Stimulated activated CD4-positive, alpha-beta T cell treated with anti-CD3 and anti-CD28 coated beads, TNF-alpha, amount 100 ng/mL, for 1 hour (primary cell): ENCODE measurements around the gene XYLT1.
"Not testable (repeated sequence)": the region's sequence is repeated elsewhere in the genome, so short reads cannot be mapped to it uniquely, and the experiment has no call there.

Source experiments
- DNase-seq, 3 donors: peaks; one replicate each; pipeline ENCODE4 v3.0.0-alpha.2; 2020; ENCODE audit warnings: low read depth in 3 of 3, low spot score in 1 of 3

XYLT1 gene

DNA sequence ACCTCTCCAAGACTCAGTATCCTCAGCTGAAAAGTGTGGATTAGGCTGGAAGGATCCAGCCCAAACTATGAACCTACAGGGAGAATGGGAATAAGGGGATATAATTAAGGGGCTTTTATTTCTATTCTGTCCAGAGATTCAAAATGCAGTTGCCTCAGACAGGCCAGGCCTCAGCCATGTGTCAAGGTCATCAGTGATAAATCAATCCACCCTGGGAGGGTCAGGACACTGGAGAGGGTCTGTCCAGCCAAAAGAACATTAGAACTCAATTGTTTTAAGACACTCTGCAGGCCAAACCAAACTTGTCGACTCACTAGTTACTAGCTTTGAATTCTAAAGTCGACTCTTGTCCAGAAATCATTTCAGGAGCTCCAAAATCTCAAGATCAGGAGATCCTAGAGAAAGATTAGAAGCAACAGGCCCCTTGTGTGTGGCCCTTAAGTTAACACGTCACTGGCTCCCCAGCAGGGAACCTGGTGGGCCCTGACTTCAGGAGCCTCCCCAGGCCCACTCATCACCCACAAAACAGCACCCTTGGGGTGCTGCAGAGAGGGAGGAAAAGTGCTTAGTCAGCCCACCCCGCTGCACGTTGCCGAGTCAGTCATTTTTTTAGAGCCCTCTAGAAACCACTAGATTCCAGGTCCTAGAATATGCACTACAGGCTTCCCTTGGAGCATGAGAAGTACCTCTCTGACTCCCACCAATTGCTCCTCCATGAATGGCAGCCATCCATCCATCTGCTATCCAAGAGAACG is 156.8 kb downstream of the XYLT1 start:
- no peak for DNase-seq

DNA sequence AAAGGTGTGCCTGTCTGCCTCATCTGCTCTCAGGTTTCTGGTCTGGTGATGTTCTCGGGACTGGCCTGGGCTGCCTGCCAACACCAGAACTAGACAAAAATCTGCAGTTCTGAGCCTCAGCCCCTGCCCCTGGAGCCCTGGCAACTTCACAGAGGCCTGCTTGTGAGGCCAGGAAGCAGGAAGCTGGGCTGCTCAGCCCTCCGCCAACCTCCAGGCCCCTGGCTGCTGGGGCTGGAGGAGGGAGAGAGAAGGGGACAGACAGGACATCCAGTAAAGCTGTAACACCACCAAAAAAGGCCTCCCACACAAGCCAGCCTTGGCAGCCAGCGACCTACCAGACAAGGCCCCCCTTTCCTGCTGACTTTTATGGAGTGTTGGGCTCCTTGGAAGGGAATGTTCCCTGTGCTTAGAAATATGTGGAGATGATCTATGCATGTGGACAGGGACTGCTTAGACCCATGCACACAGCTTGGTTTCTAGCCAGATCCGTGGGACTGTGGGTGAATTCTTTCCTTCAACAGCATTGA is 157.6 kb downstream of the XYLT1 start:
- no peak for DNase-seq

DNA sequence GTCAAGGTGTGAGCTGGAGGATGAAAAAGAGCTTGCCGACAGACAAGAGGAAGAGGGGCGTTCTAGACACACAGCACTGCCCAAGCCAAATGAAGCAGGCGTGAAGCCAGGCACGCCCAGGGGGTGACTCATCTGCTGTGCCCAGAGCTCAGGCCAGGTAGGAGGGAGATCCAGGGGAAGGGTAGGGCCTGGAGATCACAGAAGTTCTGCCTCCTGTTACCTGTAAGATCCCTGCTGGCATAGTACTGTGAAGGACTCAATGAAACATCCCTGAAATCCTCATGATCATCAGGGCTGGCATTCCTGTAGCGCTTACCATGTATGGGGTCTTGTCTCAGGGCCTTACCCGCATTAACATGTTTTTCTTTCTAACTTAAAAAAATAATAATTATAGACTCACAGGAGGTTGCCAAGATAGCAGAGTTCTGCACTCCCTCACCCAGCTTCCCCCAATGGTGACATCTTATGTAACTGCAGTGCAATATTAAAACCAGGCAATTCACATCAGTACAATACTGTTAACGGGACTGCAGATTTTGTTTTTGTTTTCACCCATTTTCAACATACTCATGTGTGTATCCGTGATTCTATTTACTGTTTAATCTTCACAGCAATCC is 158.6 kb downstream of the XYLT1 start:
- DNase-seq = no peak

DNA sequence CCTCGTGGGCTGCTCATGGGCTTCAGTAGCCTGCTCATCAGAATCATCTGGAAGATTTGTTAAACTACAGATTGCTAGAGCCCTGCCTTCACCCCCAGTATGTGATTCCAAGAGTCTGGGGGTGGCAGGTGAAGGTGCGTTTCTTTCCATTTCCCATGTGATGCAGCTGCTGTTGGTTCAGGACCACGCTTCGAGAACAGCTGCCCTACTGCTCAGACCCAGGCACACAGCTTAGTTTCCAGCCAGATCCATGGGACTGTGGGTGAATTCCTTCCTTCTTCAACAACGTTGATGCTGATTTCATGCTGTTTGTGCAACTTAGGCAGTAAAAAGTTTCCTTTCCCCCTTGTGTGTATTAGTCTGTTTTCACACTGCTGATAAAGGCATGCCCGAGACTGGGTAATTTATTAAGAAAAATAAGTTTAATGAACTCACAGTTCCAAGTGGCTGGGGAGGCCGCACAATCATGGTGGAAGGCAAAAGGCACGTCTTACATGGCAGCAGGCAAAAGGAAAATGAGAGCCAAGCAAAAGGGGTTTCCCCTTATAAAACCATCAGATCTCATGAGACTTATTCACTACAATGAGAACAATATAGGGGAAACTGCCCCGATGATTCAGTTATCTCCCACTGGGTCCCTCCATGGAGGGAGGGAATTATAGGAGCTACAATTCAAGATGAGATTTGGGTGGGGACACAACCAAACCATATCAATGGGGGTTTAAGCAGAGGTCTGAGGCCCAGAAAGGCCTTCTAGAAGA is 159.2 kb downstream of the XYLT1 start:
- DNase-seq = no peak

DNA sequence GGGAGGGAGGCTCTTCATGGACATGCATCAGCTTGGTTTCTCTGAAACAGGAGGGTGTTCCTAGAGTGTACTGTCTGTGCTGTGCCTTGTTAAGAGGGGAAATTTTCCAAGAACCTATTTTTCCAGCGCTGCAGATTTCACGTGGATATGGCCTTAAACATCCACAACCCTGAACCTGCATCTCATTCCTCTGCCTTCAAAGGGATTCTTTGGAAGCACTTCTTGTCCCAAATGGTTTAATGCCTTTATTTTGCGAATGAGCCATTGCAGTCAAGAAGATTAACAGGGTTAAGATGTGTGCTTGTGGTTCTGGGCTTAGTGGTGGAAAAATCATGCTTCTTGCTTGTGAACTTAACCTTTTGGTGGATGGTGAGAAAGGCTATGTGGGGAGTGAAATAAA is 161.2 kb downstream of the XYLT1 start:
- no peak for DNase-seq

DNA sequence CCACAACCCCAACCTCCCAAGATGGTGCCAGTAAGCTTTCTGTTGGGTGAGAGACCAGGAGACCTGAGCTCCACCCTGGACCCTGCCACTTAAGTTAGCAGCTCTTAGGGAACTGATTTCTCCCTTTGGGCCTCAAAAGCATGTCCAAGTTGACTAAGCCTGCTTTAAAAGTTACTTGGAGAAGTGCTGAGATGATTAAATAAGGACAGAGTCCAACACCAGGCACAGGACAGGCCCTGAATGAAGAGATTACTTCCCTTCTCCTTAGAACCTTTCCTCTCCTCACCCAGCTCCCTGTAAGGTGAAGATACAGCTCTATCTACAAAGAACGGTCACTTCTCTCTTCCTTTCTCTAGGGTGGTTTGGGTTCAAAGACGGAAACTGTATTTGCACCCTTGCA is 162.6 kb downstream of the XYLT1 start:
- no peak for DNase-seq

DNA sequence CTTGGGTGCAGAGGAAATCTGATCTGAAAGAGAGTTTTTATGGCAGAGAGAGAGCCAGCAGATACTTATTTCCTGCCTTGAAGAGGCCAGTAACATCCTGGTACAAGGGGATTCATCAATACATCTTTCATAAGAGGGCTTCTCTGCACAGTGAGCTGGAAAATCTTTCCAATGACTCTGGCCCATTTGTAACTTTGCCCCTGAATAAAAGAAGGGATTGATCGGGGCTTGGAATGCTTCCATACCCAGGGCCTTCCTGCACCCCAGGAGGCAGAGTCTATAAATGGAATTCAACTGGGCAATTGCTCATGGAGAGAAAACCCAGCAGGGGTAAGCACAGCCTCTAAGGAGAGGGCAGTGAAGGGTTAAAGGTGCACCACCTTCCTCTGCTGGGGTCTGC is 163.3 kb downstream of the XYLT1 start:
- DNase-seq = no peak

DNA sequence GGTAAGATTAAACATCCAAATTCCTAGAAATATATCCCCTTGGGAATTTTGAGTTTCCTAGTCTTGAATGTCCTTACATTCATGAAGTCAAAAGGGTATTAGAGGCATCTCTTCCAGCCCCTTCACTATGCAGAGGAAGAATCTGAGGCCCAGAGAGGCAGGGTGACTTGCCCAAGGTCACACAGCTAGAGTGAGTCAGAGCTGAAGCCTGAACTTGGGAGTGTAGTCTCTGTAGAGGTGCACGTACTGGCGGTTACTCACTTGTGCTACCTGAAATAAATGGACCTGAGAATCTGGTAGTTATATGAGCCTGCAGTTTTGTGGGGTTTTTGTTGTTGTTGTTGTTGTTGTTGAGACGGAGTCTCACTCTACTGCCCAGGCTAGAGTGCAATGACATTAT is 164.0 kb downstream of the XYLT1 start:
- DNase-seq = no peak

DNA sequence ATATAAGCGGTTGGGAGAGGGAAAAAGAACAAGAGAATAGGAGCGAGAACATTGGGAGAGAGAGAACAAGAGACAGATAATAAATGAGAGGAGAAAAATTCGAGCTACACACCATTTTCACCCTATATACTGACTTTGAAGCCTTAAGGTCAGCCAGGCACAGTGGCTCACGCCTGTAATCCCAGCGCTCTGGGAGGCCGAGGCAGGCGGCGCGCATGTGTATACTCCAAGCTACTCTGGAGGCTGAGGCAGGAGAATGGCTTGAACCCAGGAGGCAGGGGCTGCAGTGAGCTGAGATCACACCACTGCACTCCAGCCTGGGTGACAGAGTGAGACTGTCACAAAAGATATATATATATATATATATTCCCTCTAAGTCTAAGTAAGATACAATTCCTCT is 164.5 kb downstream of the XYLT1 start:
- not testable (repeated sequence) for DNase-seq

DNA sequence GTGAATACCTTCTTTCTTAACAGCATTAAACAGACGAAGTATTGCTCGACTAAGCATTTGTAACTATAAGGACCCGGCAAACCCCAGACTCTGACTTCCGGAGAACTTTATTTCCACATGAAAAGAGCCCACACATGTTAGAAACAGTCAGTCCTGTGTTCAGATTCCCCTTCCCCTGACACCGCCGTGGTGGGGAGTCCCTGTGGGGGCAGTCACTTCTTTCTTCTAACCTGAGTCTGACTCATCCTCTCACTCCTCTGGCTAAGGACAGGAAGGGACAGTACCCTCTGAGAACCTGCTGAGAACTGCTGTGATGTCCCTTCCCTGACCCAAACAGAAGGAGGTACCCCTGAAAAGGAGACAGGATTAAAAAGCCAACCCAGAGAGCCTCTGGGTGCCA is 165.1 kb downstream of the XYLT1 start:
- DNase-seq = peak in 1 of 3 donors; percentile 15

DNA sequence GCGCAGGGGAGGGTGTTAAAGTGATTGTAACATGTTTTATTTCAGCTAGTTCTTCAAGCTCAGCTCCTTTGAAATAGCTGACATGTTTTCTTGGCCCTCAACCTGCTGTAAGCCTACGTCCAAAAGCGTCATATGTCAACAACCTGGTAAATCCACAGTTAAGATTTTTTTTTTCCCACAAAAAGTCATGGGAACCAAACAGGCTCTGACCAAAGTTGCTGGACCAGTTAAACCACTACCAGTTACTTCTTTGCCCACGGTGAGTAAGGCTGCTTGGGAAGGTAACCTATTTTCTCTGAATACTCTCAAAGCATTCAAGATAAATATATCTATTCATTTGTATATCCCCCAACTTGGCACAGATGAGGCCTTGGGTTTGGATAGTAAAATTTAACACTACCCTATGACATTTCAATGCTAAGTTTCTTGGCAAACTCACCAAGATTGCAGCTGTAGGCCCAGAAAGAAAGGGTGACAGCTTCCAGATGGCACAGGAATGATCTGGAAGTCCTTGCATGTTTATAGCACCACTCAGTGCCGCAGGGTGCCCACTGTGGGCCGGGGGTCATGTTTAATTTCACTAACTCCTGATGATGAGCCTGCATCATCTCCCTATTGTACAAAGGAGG is 166.2 kb downstream of the XYLT1 start:
- DNase-seq = no peak

DNA sequence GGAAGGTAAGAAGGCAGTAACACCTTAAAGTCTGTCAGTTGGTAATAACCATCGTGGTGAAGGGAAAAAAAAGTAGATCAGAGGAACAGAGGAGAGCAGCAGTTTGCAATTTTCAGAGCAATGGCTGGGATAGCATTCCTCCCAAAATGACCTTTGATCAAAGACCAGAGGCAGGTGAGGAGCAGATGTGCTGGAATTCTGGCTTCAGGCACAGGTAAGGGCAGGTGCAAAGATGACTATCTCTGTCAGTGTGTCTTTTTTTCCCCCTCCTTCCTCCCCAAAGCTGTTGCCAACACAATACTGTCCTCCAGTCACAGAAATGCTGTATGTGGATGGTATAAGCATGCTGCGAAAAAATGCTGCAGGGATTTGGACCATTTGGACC is 166.7 kb downstream of the XYLT1 start:
- DNase-seq = no peak

DNA sequence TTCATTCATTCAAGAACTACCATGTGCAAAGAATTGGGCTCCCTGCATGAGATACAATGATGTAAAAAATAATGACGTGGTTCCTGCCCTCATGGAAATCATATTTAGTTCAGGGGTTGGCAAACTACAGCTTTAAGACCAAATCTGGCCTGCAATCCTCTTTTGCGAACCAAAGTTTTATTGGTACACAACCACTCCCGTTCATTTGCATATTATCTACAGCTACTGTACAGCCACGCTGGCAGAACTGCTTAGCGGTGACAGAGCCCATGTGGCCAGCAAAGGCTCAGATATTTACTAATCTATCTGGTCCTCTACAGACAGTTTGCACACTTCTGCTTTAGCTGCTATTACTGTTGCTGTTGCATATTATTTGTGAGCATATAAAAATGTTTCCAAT is 167.7 kb downstream of the XYLT1 start:
- no peak for DNase-seq

DNA sequence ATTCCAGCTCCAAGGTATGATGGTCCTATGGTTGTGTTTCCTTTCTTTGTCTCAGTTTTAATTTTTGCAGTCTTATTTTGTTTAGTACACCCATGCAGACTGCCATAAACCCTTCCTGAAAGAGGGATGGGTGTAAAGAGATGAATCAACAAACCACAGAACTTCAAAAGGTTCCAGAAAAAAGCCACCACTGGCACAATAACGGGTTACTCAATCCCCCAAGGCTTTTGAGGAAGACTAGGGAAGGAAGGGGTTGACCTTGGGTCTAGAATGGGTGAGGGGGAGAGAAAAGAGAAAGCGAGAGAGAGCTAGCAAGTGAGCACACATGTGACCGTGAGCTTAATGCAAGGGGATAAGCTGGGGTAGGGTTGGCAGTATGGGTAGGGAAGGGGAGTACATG is 168.1 kb downstream of the XYLT1 start:
- no peak for DNase-seq

DNA sequence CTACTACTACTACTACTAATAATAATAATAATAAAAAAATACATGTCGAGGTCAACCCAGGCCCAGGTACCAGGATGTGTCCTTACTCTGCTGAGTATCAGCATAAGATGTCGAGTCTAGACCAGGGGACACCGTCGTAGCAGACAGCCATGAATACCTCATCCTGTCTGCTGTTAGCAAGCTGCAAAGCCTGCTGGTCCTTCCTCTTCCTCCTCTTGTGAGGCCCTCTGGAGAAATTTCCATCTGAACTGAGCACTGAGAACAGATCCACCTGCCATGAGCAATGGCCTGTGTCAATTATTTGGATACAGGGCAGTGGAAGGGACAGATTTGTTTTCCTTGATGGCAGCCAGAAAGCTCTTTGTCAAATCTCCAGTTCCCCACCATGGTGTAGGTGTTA is 168.5 kb downstream of the XYLT1 start:
- no peak for DNase-seq

DNA sequence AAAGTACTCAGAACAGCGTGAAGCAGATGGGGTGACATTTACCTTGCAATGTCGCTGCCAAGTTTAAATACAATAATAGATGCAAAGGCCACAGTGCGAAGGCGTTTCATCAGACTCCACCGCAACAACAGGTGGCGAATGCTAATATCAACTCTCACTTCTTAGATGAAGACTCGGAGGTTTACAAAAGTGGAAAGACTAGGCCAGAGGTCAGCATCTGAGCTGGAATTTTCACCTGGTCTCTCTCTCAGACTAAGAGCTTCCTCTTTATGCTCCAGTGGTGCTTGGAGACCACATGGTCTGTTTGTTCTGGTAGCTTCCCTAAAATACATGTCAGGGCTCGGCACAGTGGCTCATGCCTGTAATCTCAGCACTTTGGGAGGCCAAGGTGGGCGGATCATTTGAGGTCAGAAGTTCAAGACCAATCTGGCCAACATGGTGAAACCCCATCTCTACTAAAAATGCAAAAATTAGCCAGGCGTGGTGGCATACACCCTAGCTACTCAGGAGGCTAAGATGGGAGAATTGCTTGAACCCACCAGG is 169.1 kb downstream of the XYLT1 start:
- DNase-seq = no peak

DNA sequence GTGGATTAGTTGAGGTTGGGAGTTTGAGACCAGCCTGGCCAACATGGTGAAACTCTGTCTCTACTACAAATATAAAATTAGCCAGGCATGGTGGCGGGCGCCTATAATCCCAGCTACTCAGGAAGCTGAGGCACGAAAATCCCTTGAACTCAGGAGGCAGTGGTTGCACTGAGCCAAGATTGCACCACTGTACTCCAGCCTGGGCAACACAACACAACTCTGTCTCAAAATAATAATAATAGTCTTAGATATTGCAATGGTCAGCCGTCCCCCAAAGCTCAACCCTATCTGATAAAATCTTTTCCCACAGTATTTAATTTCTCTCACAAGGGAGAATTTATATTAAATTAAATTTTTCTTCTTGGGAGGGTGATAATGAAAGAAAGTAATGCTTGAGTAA is 169.6 kb downstream of the XYLT1 start:
- no peak for DNase-seq

DNA sequence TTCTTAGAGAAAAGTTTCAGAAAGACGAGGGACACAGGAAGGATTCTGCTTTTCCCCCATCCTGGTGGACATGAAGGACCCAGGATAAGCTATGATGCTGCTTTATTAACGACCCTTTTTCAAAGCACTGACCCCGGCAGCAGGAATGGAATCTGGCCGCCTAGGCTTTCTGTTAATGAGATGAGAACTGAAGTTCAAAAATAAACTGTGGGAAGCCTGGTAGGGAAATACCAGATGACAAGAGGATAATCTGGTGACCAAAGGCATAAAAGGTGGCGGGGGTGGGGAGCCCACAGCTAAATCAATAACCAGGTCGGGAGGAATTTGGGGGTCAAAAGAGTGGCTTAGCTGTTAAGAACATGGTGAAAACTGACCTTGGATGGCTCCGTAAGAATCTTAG is 171.0 kb downstream of the XYLT1 start:
- DNase-seq = no peak

DNA sequence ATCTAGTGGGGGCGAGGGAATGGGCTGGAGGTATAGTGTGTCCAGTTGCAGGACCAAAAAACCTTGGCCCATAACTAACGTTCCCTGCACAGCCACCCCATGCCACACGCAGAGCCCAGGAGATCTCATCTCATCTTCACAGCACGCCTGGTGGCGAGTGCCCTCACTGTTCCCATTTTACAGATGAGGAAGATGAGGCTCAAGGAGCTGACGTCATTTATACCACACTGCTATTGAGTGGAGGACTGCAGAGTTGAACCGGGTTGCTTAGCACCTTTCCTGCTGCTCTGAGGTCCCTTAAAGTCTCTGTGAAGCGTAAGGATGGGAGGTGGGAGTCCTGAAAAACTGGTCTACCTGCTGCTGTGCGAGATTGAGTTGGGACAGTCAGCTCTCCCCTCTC is 172.5 kb downstream of the XYLT1 start:
- no peak for DNase-seq

DNA sequence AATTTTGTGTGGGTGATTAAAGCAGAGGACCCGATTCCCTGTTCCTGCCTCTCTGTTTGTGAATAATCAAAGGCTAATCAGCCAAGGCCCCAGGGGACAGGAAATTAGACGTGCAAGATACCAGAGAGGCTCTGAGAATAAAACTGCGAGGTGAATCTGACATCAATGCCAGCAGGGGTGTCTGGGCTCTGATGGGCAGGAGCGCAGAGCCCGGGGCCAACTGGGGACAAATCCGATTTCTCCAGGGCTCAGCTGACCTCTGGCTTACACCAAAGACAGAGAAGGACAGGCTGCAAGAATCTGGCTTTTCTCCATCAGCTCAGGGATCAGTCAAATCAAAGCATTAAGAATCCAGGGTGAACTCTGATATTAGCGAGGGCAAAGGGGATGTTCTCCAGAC is 174.3 kb downstream of the XYLT1 start:
- no peak for DNase-seq

DNA sequence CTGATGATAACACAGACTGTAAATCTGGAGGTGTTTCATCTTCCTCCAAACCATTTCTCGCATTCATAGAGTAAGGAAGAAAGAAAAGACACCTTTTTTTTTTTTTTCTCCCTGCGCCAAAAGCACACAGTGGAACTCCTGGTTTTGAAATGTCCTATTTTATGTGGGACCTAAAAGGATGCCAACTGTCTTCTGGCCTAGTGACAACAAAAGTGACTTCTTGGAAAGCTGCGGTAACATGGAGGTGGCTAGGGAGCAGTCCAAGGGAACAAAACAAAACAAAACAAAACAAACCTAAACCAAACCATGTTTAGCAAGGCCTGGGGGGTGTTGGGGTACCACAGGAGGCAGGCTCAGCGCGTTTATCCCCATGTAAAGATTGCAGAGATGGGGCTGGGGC is 174.8 kb downstream of the XYLT1 start:
- DNase-seq = no peak
